MCF 10A (cell line): ENCODE results near the gene SERINC5. TPM values are rescaled to one million over a fixed set of nuclear protein-coding genes. Genes with fewer than 3 reads are reported as not detected.

Source experiments
- BruUV-seq: library from RNA; stranded (reverse); fragments of 400-500 nt; replicated peaks from 2 replicates; lab custom pipeline; 2021; lab: Mats Ljungman, UMichigan
- CTCF ChIA-PET: fragments of 300-600 bp; sonication (Branson Sonifier 250); formaldehyde crosslinking; extraction: SDS; loops from one replicate; lab custom pipeline; 2021; ENCODE audit warnings: antibody characterized with exemption, inconsistent platforms; lab: Yijun Ruan, JAX
- POLR2A ChIA-PET: fragments of 300-600, 350-650 bp; sonication (Branson Sonifier 250); formaldehyde crosslinking; extraction: SDS; loops from one replicate; lab custom pipeline; 2020; ENCODE audit warnings: antibody characterized with exemption, inconsistent platforms; lab: Yijun Ruan, JAX
- DNase-seq: peaks from one replicate; pipeline ENCODE4 v3.0.0-alpha.2; 2018; ENCODE audit not compliant: unreplicated experiment
- H3K27ac Mint-ChIP-seq: one replicate; pipeline ENCODE4 v1.8.0; 2022; ENCODE audit warnings: mild to moderate bottlenecking, low read depth, mixed read lengths; ENCODE audit not compliant: unreplicated experiment
- H3K27me3 Mint-ChIP-seq: one replicate; pipeline ENCODE4 v1.8.0; 2022; ENCODE audit warnings: mixed read lengths; ENCODE audit not compliant: insufficient read depth, unreplicated experiment
- H3K36me3 Mint-ChIP-seq: one replicate; pipeline ENCODE4 v1.8.0; 2022; ENCODE audit warnings: mild to moderate bottlenecking, moderate library complexity, mixed read lengths; ENCODE audit not compliant: insufficient read depth, unreplicated experiment
- H3K4me1 Mint-ChIP-seq: one replicate; pipeline ENCODE4 v1.8.0; 2022; ENCODE audit warnings: mixed read lengths; ENCODE audit not compliant: insufficient read depth, unreplicated experiment
- H3K4me3 Mint-ChIP-seq: one replicate; pipeline ENCODE4 v1.8.0; 2022; ENCODE audit warnings: mild to moderate bottlenecking, moderate library complexity, mixed read lengths; ENCODE audit not compliant: unreplicated experiment
- H3K9me3 Mint-ChIP-seq: one replicate; pipeline ENCODE4 v1.8.0; 2022; ENCODE audit warnings: mixed read lengths; ENCODE audit not compliant: unreplicated experiment
- intact Hi-C: fragments of 100-400 bp; cut with micrococcal nuclease; formaldehyde crosslinking; loops from 2 replicates; pipeline ENCODE4 v1.14.1; 2022
- total RNA-seq: library from RNA; stranded (reverse); gene quantifications from 2 replicates; pipeline ENCODE4 v1.2.3, GENCODE V29; 2022
- TF ChIP-seq, protein P1 (sequence below): fragments of 200-600 bp; IDR thresholded peaks from one replicate; pipeline ENCODE4 v1.8.0; 2022; ENCODE audit warnings: antibody characterized with exemption, mild to moderate bottlenecking; ENCODE audit not compliant: unreplicated experiment

Gene SERINC5
- total RNA-seq, 1 experiment from 2014 or later: 17.1 TPM

DNA sequence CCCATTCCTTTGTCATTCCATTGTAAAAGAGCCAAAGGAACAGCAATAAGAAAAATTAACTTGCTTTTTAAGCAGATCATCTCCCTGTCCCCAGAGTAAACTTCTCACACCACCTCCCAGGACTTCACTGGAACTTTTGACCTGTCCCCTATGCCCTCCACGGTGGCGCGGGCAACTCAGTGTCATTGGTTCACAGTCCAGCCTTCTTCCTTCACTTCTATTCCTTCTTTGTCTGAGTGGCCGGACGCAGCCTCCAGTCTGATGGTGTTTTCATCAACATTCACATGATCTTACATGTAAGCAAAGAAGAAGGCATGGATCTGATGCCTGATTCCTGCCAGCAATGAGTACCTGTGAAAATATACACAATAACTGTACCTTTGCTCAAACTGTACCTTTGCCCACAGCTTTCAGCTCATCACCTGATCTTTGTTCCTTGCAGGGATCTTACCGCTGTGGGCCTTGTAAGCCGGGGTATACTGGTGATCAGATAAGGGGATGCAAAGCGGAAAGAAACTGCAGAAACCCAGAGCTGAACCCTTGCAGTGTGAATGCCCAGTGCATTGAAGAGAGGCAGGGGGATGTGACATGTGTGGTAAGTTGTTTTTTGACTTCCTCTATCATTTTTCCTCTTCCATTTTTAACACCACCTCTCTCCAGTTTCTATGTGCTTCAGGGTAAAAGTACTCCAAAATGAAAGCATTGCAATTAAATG lies 188.2 kb downstream of the SERINC5 start:
- no peaks in the 10 kb centered on the region for H3K27me3 Mint-ChIP-seq
- POLR2A ChIA-PET: interaction anchor here (0.6 kb wide), 1 partner anchor 448 kb away, joined by 3 read pairs; no protein-coding TSS in a partner anchor
- intact Hi-C loops: no loop called here
- peaks cover 3% of the 10 kb centered on the region for H3K4me1 Mint-ChIP-seq
- no peaks in the 10 kb centered on the region for H3K36me3 Mint-ChIP-seq
- no TSS peak for BruUV-seq
- TF ChIP-seq, protein P1, sequence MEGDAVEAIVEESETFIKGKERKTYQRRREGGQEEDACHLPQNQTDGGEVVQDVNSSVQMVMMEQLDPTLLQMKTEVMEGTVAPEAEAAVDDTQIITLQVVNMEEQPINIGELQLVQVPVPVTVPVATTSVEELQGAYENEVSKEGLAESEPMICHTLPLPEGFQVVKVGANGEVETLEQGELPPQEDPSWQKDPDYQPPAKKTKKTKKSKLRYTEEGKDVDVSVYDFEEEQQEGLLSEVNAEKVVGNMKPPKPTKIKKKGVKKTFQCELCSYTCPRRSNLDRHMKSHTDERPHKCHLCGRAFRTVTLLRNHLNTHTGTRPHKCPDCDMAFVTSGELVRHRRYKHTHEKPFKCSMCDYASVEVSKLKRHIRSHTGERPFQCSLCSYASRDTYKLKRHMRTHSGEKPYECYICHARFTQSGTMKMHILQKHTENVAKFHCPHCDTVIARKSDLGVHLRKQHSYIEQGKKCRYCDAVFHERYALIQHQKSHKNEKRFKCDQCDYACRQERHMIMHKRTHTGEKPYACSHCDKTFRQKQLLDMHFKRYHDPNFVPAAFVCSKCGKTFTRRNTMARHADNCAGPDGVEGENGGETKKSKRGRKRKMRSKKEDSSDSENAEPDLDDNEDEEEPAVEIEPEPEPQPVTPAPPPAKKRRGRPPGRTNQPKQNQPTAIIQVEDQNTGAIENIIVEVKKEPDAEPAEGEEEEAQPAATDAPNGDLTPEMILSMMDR: no peak
- H3K9me3 Mint-ChIP-seq: no peaks in the 10 kb centered on the region
- no peak for DNase-seq
- CTCF ChIA-PET: no interaction called here
- H3K27ac Mint-ChIP-seq: no peak overlapping the region
- H3K4me3 Mint-ChIP-seq: no peak overlapping the region

DNA sequence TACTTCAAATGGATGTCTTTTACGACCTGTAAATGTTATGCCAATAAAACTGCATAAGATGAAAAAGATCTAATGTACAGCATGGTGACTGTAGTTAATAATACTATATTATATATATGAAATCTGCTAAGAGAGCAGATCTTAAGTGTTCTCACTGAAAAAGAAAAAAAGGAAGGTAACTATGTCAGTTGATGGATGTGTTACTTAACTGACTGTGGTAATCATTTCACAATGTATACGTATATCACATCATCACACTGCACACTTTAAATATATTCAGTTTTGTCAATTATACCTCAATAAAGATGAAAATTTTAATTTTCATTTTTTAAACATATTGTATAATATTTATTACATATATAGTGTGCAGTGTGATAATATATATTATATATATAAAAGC lies 188.8 kb downstream of the SERINC5 start:
- TF ChIP-seq, protein P1: no peak
- Mint-ChIP-seq H3K4me1 (no peaks in the 10 kb centered on the region), H3K36me3 (no peaks in the 10 kb centered on the region), H3K27me3 (no peaks in the 10 kb centered on the region), H3K9me3 (no peaks in the 10 kb centered on the region), H3K4me3 (no peak overlapping the region), H3K27ac (no peak overlapping the region)
- intact Hi-C loops: no loop called here
- POLR2A ChIA-PET: no interaction called here
- BruUV-seq: no TSS peak
- DNase-seq: no peak
- CTCF ChIA-PET: no interaction called here

DNA sequence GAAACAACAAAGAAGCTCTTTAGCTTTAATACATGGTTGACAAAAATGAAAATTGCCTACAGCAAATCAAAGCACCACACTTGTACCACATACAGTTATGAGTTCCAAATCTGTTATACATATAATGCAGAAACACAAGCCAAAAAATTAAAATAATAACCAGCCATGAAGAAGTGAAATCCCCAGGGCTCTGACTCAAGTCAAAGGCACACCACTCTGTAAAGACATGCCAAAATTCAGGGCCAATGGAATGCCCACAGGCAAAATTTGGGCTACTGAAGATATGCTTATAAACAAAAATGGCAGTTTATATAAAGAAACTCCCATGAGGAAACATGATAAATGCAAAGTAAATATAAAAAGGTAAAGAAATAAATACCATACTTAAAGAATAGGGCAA lies 191.7 kb downstream of the SERINC5 start:
- ChIA-PET POLR2A (no interaction called here), CTCF (interaction anchor here (1.0 to 1.1 kb wide), 2 partner anchors 19 to 21 kb away, joined by 3 read pairs; no protein-coding TSS in a partner anchor)
- H3K9me3 Mint-ChIP-seq: no peaks in the 10 kb centered on the region
- H3K4me3 Mint-ChIP-seq: no peak overlapping the region
- peak; percentile 13 for DNase-seq
- no peak overlapping the region for H3K27ac Mint-ChIP-seq
- no peaks in the 10 kb centered on the region for H3K4me1 Mint-ChIP-seq
- H3K27me3 Mint-ChIP-seq: no peaks in the 10 kb centered on the region
- intact Hi-C loops: no loop called here
- TF ChIP-seq, protein P1: no peak
- no peaks in the 10 kb centered on the region for H3K36me3 Mint-ChIP-seq
- no TSS peak for BruUV-seq

Other genes with a start within 250 kb of the SERINC5 start
- gene THBS4, start 220.7 kb downstream of the SERINC5 start, total RNA-seq: 0.82 and 1.2 TPM in 2 replicates
- gene SPZ1, start 64.0 kb upstream of the SERINC5 start, total RNA-seq: not detected in 2 replicates
- 34.8 and 36.9 TPM in 2 replicates for gene ZFYVE16, start 152.0 kb upstream of the SERINC5 start, total RNA-seq
- 1.8 TPM in 2 replicates for gene FAM151B, start 232.1 kb upstream of the SERINC5 start, total RNA-seq